HepG2 (cell line): ENCODE data around the gene SULT6B1. TPM values are rescaled to one million over a fixed set of nuclear protein-coding genes. Genes with fewer than 3 reads are reported as not detected.

Source experiments
- ATAC-seq: fragments of 200-7000 bp; cut with Tn5 transposase; 3 replicates; pipeline ENCODE4 v1.9.1; 2020; ENCODE audit warnings: mild to moderate bottlenecking, moderate library complexity
- BruUV-seq: library from RNA; stranded (reverse); fragments of 400-500 nt; replicated peaks from 2 replicates; lab custom pipeline; 2021; lab: Mats Ljungman, UMichigan
- CTCF ChIA-PET: fragments of 300-600 bp; formaldehyde crosslinking; extraction: SDS; loops from one replicate; lab custom pipeline; 2021; ENCODE audit warnings: low total read pairs, inconsistent platforms, low intra/inter-chr PET ratio; lab: Yijun Ruan, JAX
- POLR2A ChIA-PET: fragments of 350-600 bp; sonication (Branson Sonifier 250); formaldehyde crosslinking; loops from one replicate; lab custom pipeline; 2020; ENCODE audit warnings: antibody characterized with exemption, inconsistent platforms; lab: Yijun Ruan, JAX
- DNase-seq: peaks from one replicate; pipeline ENCODE4 v3.0.0-alpha.2; 2015; ENCODE audit warnings: low spot score
- FAIRE-seq: peaks from 3 replicates; lab custom pipeline; 2011; peaks lifted over from hg19 to GRCh38; lab: Jason Lieb, UNC
- H2AFZ ChIP-seq: one replicate; pipeline ENCODE4 v1.6.1; 2011; ENCODE audit warnings: low read length, inconsistent platforms
- H3K27ac ChIP-seq: fragments of 300-600 bp; 3 replicates; pipeline ENCODE4 v1.8.0; 2011; ENCODE audit warnings: mixed run types, mild to moderate bottlenecking, mixed read lengths, low read length, inconsistent platforms; ENCODE audit not compliant: insufficient read depth; ENCODE audit errors: extremely low read length
- H3K27me3 ChIP-seq, 2 experiments: fragments of 200-600 bp in 1 of 2; 2 replicates in 1 of 2; 3 replicates in 1 of 2; pipeline versions ENCODE4 v1.6.0 to v1.8.0; 2011; ENCODE audit warnings: low read length in 2 of 2, mild to moderate bottlenecking in 2 of 2, moderate library complexity in 2 of 2, inconsistent platforms in 1 of 2; ENCODE audit not compliant: insufficient read depth in 2 of 2, control insufficient read depth in 1 of 2
- H3K36me3 ChIP-seq, 2 experiments: fragments of 200-600 bp in 1 of 2; replicated peaks in 1 of 2; 2 replicates in 1 of 2; 3 replicates in 1 of 2; pipeline versions ENCODE4 v1.5.1 to v1.8.0; 2011; ENCODE audit warnings: low read length in 2 of 2, inconsistent platforms in 1 of 2; ENCODE audit not compliant: insufficient read depth in 2 of 2, control insufficient read depth in 1 of 2
- H3K4me1 ChIP-seq: 2 replicates; pipeline ENCODE4 v1.5.1; 2012; ENCODE audit warnings: low read length, inconsistent platforms; ENCODE audit not compliant: insufficient read depth
- H3K4me2 ChIP-seq: 2 replicates; pipeline ENCODE4 v1.6.0; 2011; ENCODE audit warnings: low read depth, low read length, inconsistent platforms
- H3K4me3 ChIP-seq, 3 experiments: fragments of 200-600 bp in 1 of 3; sonication (generic), shearing (Covaris generic) in 1 of 3; replicated peaks in 1 of 3; 2 replicates each; pipeline ENCODE4 v1.5.1; 2011 to 2016; ENCODE audit warnings: low read length in 3 of 3, inconsistent platforms in 2 of 3, low read depth in 2 of 3, mild to moderate bottlenecking in 2 of 3, control low read depth in 1 of 3, mixed read lengths in 1 of 3; ENCODE audit not compliant: insufficient read depth in 1 of 3
- H3K79me2 ChIP-seq: one replicate; pipeline ENCODE4 v1.6.1; 2011; ENCODE audit warnings: low read length, inconsistent platforms; ENCODE audit not compliant: insufficient read depth
- H3K9ac ChIP-seq: 2 replicates; pipeline ENCODE4 v1.6.0; 2011; ENCODE audit warnings: mild to moderate bottlenecking, low read depth, low read length, inconsistent platforms; ENCODE audit not compliant: insufficient read depth
- H3K9me3 ChIP-seq: 2 replicates; pipeline ENCODE4 v1.5.1; 2012; ENCODE audit warnings: mild to moderate bottlenecking, low read length
- H4K20me1 ChIP-seq: 2 replicates; pipeline ENCODE4 v1.6.0; 2011; ENCODE audit warnings: inconsistent platforms, mild to moderate bottlenecking, low read length, moderate library complexity; ENCODE audit not compliant: insufficient read depth
- AHR ChIP-seq: IDR thresholded peaks from 2 replicates; pipeline ENCODE4 v1.6.1; 2018; ENCODE audit warnings: missing genetic modification reagents, missing compliant biosample characterization
- ATF1 ChIP-seq: IDR thresholded peaks from 2 replicates; pipeline ENCODE4 v1.6.1; 2016; ENCODE audit warnings: mild to moderate bottlenecking, control low read depth
- CENPT ChIP-seq: sonication (generic); formaldehyde crosslinking; IDR thresholded peaks from 2 replicates; pipeline ENCODE4 v1.8.0; 2022; ENCODE audit warnings: low read depth, mild to moderate bottlenecking, moderate library complexity, missing genetic modification reagents
- FOXK2 ChIP-seq: fragments of 450-650 bp; IDR thresholded peaks from 2 replicates; pipeline ENCODE4 v1.6.1; 2016
- FOXO1 ChIP-seq: sonication (generic); formaldehyde crosslinking; IDR thresholded peaks from 2 replicates; pipeline ENCODE4 v1.4.0; 2020; ENCODE audit warnings: missing genetic modification reagents
- HMG20B ChIP-seq: conservative IDR thresholded peaks from 2 replicates; pipeline ENCODE4 v1.6.1; 2016; ENCODE audit warnings: missing genetic modification reagents, missing compliant biosample characterization
- HNRNPH1 ChIP-seq: fragments of 200-400 bp; formaldehyde crosslinking; optimal IDR thresholded peaks from 2 replicates; pipeline ENCODE3; 2017; ENCODE audit warnings: mild to moderate bottlenecking, low read depth, low read length
- HOXA5 ChIP-seq: sonication (generic); formaldehyde crosslinking; IDR thresholded peaks from 2 replicates; pipeline ENCODE4 v1.4.0; 2020; ENCODE audit warnings: missing genetic modification reagents
- NFIB ChIP-seq: sonication (generic); formaldehyde crosslinking; IDR thresholded peaks from 2 replicates; pipeline ENCODE4 v1.9.0; 2021; ENCODE audit warnings: missing genetic modification reagents, mild to moderate bottlenecking, borderline replicate concordance
- PAF1 ChIP-seq: IDR thresholded peaks from 2 replicates; pipeline ENCODE4 v1.6.1; 2016; ENCODE audit warnings: missing genetic modification reagents, missing compliant biosample characterization
- PHF21A ChIP-seq: sonication (generic); formaldehyde crosslinking; IDR thresholded peaks from 2 replicates; pipeline ENCODE4 v1.5.0; 2020; ENCODE audit warnings: mild to moderate bottlenecking, missing genetic modification reagents
- POLR2AphosphoS5 ChIP-seq: IDR thresholded peaks from 2 replicates; pipeline ENCODE4 v1.6.1; 2012; ENCODE audit warnings: low read depth, low read length
- RXRB ChIP-seq: IDR thresholded peaks from 2 replicates; pipeline ENCODE4 v1.6.1; 2016; ENCODE audit warnings: borderline replicate concordance, missing genetic modification reagents, missing compliant biosample characterization
- TAF1 ChIP-seq: sonication (generic); formaldehyde crosslinking; IDR thresholded peaks from 2 replicates; pipeline ENCODE4 v1.4.0; 2020; ENCODE audit warnings: missing genetic modification reagents
- ZBTB8A ChIP-seq: sonication (generic); formaldehyde crosslinking; IDR thresholded peaks from 2 replicates; pipeline ENCODE4 v1.4.0; 2020; ENCODE audit warnings: mild to moderate bottlenecking, low read depth, missing genetic modification reagents, borderline replicate concordance
- ZNF44 ChIP-seq: sonication (generic); formaldehyde crosslinking; IDR thresholded peaks from 2 replicates; pipeline ENCODE4 v1.5.1; 2020; ENCODE audit warnings: mild to moderate bottlenecking, missing genetic modification reagents
- ZNF564 ChIP-seq: sonication (generic); formaldehyde crosslinking; IDR thresholded peaks from 2 replicates; pipeline ENCODE4 v1.8.1; 2023; ENCODE audit warnings: mild to moderate bottlenecking, missing genetic modification reagents
- ZNF747 ChIP-seq: sonication (generic); formaldehyde crosslinking; IDR thresholded peaks from 2 replicates; pipeline ENCODE4 v1.8.1; 2023; ENCODE audit warnings: missing genetic modification reagents, mild to moderate bottlenecking, borderline replicate concordance
- ZNF766 ChIP-seq: sonication (generic); formaldehyde crosslinking; IDR thresholded peaks from 2 replicates; pipeline ENCODE4 v1.5.0; 2020; ENCODE audit warnings: missing genetic modification reagents, borderline replicate concordance
- WGBS: methylation state at CpG from one replicate; pipeline ENCODE4 v1.1.6; 2017; ENCODE audit warnings: low lambda C conversion rate; 5-methylcytosine and 5-hydroxymethylcytosine counted together
- in situ Hi-C: cut with HindIII; loops from 2 replicates; pipeline ENCODE4 v1.10.0; 2017; ENCODE audit warnings: low pct_unique_long_range_greater_than_20kb; ENCODE audit not compliant: extremely low pct_ligation_motif_present
- intact Hi-C: fragments of 100-400 bp; cut with micrococcal nuclease; formaldehyde crosslinking; loops from one replicate; pipeline ENCODE4 v1.10.0; 2022; ENCODE audit not compliant: unreplicated experiment
- polyA plus RNA-seq, 8 experiments: library from polyadenylated mRNA; depleted of rRNA in 3 of 8; stranded (reverse) in 7 of 8; unstranded in 1 of 8; fragments of >200 nt; fragmentation: Illumina TruSeq in 4 of 8; extraction: Trizol in 4 of 8; gene quantifications; 2 replicates each; pipeline versions ENCODE4 v1.2.1 to v1.2.3, GENCODE V29; 2011 to 2016; ENCODE audit warnings: low read depth in 4 of 8, missing spikeins in 1 of 8, mixed read lengths in 1 of 8; ENCODE audit not compliant: insufficient read depth in 1 of 8
- total RNA-seq, 5 experiments: library from RNA; depleted of rRNA; stranded (reverse); fragments of >200 nt; fragmentation: Illumina TruSeq; extraction: Trizol; gene quantifications; 2 replicates each; pipeline ENCODE4 v1.2.3, GENCODE V29; 2016; ENCODE audit warnings: low read depth in 1 of 5
- TF ChIP-seq, protein P1 (sequence below): sonication (generic); formaldehyde crosslinking; IDR thresholded peaks from 2 replicates; pipeline ENCODE4 v1.4.0; 2020; ENCODE audit warnings: mild to moderate bottlenecking, missing genetic modification reagents, borderline replicate concordance

Gene SULT6B1
- total and polyA plus RNA-seq, 2 of the 13 experiments (the other 11 are each of a cell fraction or from before 2014, with no cell fraction given): not detected

DNA sequence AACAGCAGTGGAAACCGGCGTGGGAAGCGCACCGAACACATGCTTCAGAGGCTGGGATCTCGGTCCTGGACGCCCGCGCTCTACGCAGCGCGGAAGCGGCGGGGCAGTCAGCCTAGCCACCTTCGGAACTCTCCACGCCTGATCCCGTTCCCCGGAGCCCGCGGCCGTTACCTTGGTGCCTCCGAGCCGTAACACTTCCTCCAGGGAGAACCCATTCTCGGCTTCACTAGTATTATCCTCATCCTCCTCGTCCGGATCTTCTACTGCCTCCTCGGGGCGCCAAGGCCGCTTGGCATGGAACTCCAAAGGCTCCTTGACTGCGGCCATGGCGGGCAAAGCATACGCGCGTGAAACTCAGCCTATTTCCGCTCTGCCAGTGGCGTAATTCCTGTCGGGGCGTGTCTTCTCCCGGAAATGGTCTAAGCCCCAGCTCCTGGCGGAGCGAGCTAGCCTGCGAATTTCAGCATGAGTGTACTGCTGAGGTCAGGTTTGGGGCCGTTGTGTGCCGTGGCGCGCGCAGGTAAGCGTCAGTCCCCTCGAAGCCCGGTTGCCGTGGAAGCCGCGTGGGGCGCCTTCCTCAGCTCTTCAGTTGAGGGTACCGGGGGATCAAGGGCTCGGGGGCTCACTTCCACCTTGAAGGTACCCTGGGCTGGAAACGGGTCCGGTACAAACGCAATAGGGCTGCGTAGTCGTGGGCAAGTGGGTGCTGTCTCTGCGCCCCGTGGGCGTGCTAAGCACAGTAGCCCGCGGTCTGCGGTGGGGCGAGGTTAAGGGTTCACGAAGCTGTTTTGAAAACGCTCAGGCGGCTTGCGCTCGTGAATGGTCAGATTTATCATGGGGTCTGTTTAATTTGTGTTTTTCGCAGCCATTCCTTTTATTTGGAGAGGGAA, 43.0 kb upstream of the SULT6B1 start, which contains the start of the genes CEBPZ and NDUFAF7:
Gene CEBPZ, minus strand, starts transcription at position 356 of the 890 bp plus-strand sequence. Its CDS starts 29 bp downstream, at position 327.
Gene NDUFAF7, plus strand, starts transcription at position 418 of the 890 bp plus-strand sequence. Its CDS starts 48 bp downstream, at position 466.
- peak; percentile 98 for ATAC-seq
- peak; percentile 82 for FAIRE-seq
- TF ChIP-seq, protein P1, sequence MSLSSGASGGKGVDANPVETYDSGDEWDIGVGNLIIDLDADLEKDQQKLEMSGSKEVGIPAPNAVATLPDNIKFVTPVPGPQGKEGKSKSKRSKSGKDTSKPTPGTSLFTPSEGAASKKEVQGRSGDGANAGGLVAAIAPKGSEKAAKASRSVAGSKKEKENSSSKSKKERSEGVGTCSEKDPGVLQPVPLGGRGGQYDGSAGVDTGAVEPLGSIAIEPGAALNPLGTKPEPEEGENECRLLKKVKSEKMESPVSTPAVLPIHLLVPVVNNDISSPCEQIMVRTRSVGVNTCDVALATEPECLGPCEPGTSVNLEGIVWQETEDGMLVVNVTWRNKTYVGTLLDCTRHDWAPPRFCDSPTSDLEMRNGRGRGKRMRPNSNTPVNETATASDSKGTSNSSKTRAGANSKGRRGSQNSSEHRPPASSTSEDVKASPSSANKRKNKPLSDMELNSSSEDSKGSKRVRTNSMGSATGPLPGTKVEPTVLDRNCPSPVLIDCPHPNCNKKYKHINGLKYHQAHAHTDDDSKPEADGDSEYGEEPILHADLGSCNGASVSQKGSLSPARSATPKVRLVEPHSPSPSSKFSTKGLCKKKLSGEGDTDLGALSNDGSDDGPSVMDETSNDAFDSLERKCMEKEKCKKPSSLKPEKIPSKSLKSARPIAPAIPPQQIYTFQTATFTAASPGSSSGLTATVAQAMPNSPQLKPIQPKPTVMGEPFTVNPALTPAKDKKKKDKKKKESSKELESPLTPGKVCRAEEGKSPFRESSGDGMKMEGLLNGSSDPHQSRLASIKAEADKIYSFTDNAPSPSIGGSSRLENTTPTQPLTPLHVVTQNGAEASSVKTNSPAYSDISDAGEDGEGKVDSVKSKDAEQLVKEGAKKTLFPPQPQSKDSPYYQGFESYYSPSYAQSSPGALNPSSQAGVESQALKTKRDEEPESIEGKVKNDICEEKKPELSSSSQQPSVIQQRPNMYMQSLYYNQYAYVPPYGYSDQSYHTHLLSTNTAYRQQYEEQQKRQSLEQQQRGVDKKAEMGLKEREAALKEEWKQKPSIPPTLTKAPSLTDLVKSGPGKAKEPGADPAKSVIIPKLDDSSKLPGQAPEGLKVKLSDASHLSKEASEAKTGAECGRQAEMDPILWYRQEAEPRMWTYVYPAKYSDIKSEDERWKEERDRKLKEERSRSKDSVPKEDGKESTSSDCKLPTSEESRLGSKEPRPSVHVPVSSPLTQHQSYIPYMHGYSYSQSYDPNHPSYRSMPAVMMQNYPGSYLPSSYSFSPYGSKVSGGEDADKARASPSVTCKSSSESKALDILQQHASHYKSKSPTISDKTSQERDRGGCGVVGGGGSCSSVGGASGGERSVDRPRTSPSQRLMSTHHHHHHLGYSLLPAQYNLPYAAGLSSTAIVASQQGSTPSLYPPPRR (CRISPR knock-in tag): peak; percentile 59; the same call in 1 of the 2 replicates
- TF ChIP-seq HOXA5 (CRISPR knock-in tag): peak; percentile 94
- TF ChIP-seq CENPT (CRISPR knock-in tag): no peak; the same call in 1 of the 2 replicates
- peak; percentile 88; the same call in 1 of the 2 replicates for TF ChIP-seq ZNF747
- TF ChIP-seq ZNF44 (CRISPR knock-in tag): peak; percentile 97
- no peak for TF ChIP-seq ZNF766 (CRISPR knock-in tag)
- TF ChIP-seq HNRNPH1: no peak
- TF ChIP-seq HMG20B (CRISPR knock-in tag): peak; percentile 51; the same call in 1 of the 2 replicates
- TF ChIP-seq PHF21A (CRISPR knock-in tag): peak; percentile 94
- TF ChIP-seq FOXK2: no peak
- TF ChIP-seq ZBTB8A (CRISPR knock-in tag): 0 out of 2 replicates have a peak, but pooled peaks have one; percentile 24
- peak; percentile 93 for TF ChIP-seq ATF1
- TF ChIP-seq FOXO1 (CRISPR knock-in tag): no peak; the same call in 1 of the 2 replicates
- TF ChIP-seq PAF1: no peak
- TF ChIP-seq POLR2AphosphoS5: peak; percentile 99
- TF ChIP-seq TAF1 (CRISPR knock-in tag): peak; percentile 97
- peak; percentile 58 for TF ChIP-seq RXRB
- no peak for TF ChIP-seq NFIB (CRISPR knock-in tag)
- TF ChIP-seq AHR: peak; percentile 93
- TF ChIP-seq ZNF564: peak; percentile 81

More for the DNA sequence above, 43.0 kb upstream of the SULT6B1 start, which contains the start of the genes CEBPZ and NDUFAF7:
- intact Hi-C loops (loop anchor here (1.0 to 10.0 kb wide), 4 partner anchors 35 to 147 kb away; partner anchors contain the start of genes CEBPZOS, GPATCH11, HEATR5B and PRKD3), in situ Hi-C loops (no loop called here)
- DNase-seq: peak; percentile 93
- Histone ChIP-seq H4K20me1 (peaks cover 16% of the 10 kb centered on the region; the same call in 1 of the 2 replicates), H2AFZ (peak within 1 kb of the TSS; percentile 45), H3K36me3 (peaks cover 8 to 23% of the 10 kb centered on the region in 2 experiments), H3K27me3 (no peaks in the 10 kb centered on the region; a peak in 1 of 5 replicates), H3K4me3 (peak within 1 kb of the TSS; percentile 84 to 99 (median 95)), H3K4me2 (peak within 1 kb of the TSS; percentile 88), H3K9me3 (no peaks in the 10 kb centered on the region), H3K79me2 (peaks cover 88% of the 10 kb centered on the region), H3K4me1 (peaks cover 51% of the 10 kb centered on the region), H3K27ac (peak within 1 kb of the TSS; percentile 76), H3K9ac (peak within 1 kb of the TSS; percentile 94)
- no TSS peak for BruUV-seq
- ChIA-PET CTCF (no interaction called here), POLR2A (interaction anchor here (0.6 to 2.4 kb wide), 19 partner anchors 9 to 1520 kb away, joined by 3 to 14 read pairs (median 3); partner anchors contain the start of genes CEBPZOS, EIF2AK2, PRKD3 and RMDN2)
- WGBS: 4% methylated on average over 63 of the region's 73 CpGs
